Tibial artery (tissue), 4 donors: ENCODE data around the gene C5AR1.

Source experiments
- DNase-seq, 2 donors: peaks; one replicate each; pipeline ENCODE4 v3.0.0-alpha.2; 2019
- H3K27ac ChIP-seq, 2 donors: fragments of 200-600 bp; sonication (generic) in 1 of 2; 1 replicate in 1 of 2; 2 replicates in 1 of 2; pipeline ENCODE4 v1.5.1; 2018 to 2019; ENCODE audit warnings: mild to moderate bottlenecking in 1 of 2
- H3K27me3 ChIP-seq, 2 donors: fragments of 200-600 bp; sonication (generic) in 1 of 2; one replicate each; pipeline versions ENCODE4 v1.5.1 to v1.6.0; 2016 to 2019
- H3K36me3 ChIP-seq, 3 donors: fragments of 200-600 bp; sonication (generic) in 2 of 3; one replicate each; pipeline ENCODE4 v1.5.1; 2016 to 2019; ENCODE audit warnings: mild to moderate bottlenecking in 2 of 3
- H3K4me1 ChIP-seq, 4 donors: fragments of 200-600 bp; sonication (generic) in 2 of 4; 1 replicate in 3 of 4; 2 replicates in 1 of 4; pipeline ENCODE4 v1.5.1; 2016 to 2019
- H3K4me3 ChIP-seq, 2 donors: fragments of 200-600 bp; sonication (generic) in 1 of 2; 1 replicate in 1 of 2; 2 replicates in 1 of 2; pipeline ENCODE4 v1.5.1; 2018 to 2019; ENCODE audit warnings: mild to moderate bottlenecking in 2 of 2
- H3K9me3 ChIP-seq, 3 donors: fragments of 200-600 bp; sonication (generic) in 1 of 3; one replicate each; pipeline ENCODE4 v1.5.1; 2016 to 2019
- CTCF ChIP-seq, 2 experiments: fragments of 200-600 bp in 1 of 2; fragments of 450-650 bp in 1 of 2; IDR thresholded peaks; one replicate each; pipeline ENCODE4 v1.5.1; 2017 to 2019; ENCODE audit warnings: antibody characterized with exemption in 2 of 2, mild to moderate bottlenecking in 1 of 2, moderate library complexity in 1 of 2
- intact Hi-C: fragments of 100-400 bp; cut with DNase I; formaldehyde crosslinking; loops from one replicate; pipeline ENCODE4 v1.15.0; 2023; ENCODE audit warnings: low total_unique reads

The C5AR1 gene

GRCh38 chr19:47310323-47310722, 662 bp downstream of the C5AR1 start:
- H3K27me3 ChIP-seq, result no peaks in the 10 kb centered on the region
- no peaks in the 10 kb centered on the region for H3K9me3 ChIP-seq
- intact Hi-C loops, result no loop called here
- peak overlapping the region in 1 of 2 donors; percentile 62 for H3K27ac ChIP-seq
- DNase-seq, result no peak
- no peak for TF ChIP-seq CTCF (IDR thresholded peaks at IDR 0.05)
- H3K4me3 ChIP-seq, result peak overlapping the region; percentile 20 to 24
- H3K36me3 ChIP-seq, result no peaks in the 10 kb centered on the region
- H3K4me1 ChIP-seq, result peaks cover 0 to 32% (median 10%) of the 10 kb centered on the region in 4 donors

GRCh38 chr19:47310819-47311218, 1.2 kb downstream of the C5AR1 start:
- Histone ChIP-seq H3K9me3 (no peaks in the 10 kb centered on the region), H3K36me3 (no peaks in the 10 kb centered on the region), H3K4me3 (peak overlapping the region; percentile 20 to 24), H3K4me1 (peaks cover 0 to 32% (median 11%) of the 10 kb centered on the region in 4 donors), H3K27ac (no peak overlapping the region), H3K27me3 (no peaks in the 10 kb centered on the region)
- intact Hi-C loops, result no loop called here
- no peak for TF ChIP-seq CTCF (IDR thresholded peaks at IDR 0.05)
- peak; percentile 51 to 76 for DNase-seq

GRCh38 chr19:47312366-47313006, 2.8 kb downstream of the C5AR1 start:
- Histone ChIP-seq H3K36me3 (no peaks in the 10 kb centered on the region), H3K27me3 (no peaks in the 10 kb centered on the region), H3K4me3 (peak overlapping the region in 1 of 2 donors; percentile 17), H3K27ac (no peak overlapping the region), H3K4me1 (peaks cover 0 to 28% (median 11%) of the 10 kb centered on the region in 4 donors), H3K9me3 (no peaks in the 10 kb centered on the region)
- no peak for TF ChIP-seq CTCF (IDR thresholded peaks at IDR 0.05)
- intact Hi-C loops, result no loop called here
- no peak for DNase-seq

- TF ChIP-seq CTCF (IDR thresholded peaks at IDR 0.05), result no peak
- no peaks in the 10 kb centered on the region for H3K9me3 ChIP-seq
- peaks cover 0 to 20% (median 6%) of the 10 kb centered on the region in 4 donors for H3K4me1 ChIP-seq
- DNase-seq, result no peak
- H3K27me3 ChIP-seq, result no peaks in the 10 kb centered on the region
- no peaks in the 10 kb centered on the region for H3K36me3 ChIP-seq
- no peak overlapping the region for H3K4me3 ChIP-seq
- H3K27ac ChIP-seq, result no peak overlapping the region
- intact Hi-C loops, result no loop called here
Observed at GRCh38 chr19:47313754-47314295, 4.2 kb downstream of the C5AR1 start.

- Histone ChIP-seq H3K36me3 (peaks cover 0 to 3% (median 0%) of the 10 kb centered on the region in 3 donors), H3K27me3 (peaks cover 0 to 6% of the 10 kb centered on the region in 2 donors), H3K9me3 (no peaks in the 10 kb centered on the region), H3K4me1 (peaks cover 0 to 7% (median 2%) of the 10 kb centered on the region in 4 donors), H3K4me3 (no peak overlapping the region), H3K27ac (peak overlapping the region; percentile 21 to 50)
- intact Hi-C loops, result no loop called here
- no peak for TF ChIP-seq CTCF (IDR thresholded peaks at IDR 0.05)
- DNase-seq, result peak; percentile 81 to 91
Observed at GRCh38 chr19:47315125-47315821, 5.6 kb downstream of the C5AR1 start.
